ENCODE results near the gene C13orf46.

DNA sequence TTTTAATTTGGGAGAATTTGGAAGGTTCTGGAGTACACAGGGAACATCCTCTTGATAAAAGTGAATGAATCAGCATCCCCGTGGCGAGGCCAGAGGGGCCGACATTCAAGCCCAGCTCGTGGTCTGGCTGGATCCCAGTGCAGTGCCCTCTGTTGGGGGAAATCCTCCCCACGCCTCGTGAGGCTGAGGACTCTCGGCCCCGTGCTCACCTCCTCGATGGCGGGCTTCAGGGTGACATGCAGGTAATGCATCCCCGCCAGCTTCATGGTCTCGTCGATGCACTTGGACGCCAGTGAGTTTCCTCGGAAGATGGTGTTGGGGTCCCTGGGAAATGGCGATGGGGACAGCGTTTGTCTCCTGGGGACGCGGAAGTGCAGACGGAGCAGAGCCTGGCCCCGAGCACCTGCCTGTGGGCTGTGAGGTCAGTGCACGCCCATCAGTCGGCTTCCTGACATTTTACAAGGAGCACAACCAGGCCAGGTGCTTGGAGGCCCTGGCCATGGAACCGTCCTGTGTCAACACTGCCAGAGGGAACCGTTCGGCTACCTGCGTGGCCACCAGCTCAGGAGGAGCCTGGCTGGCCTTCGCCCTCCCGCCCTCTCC, 43.3 kb upstream of the C13orf46 start:
- TF ChIP-seq EZH2phosphoT487 (IDR thresholded peaks at IDR 0.05; ENCODE audit: insufficient read depth, low read depth) (no peak), EZH2 (IDR thresholded peaks at IDR 0.05; ENCODE audit: insufficient read depth, poor library complexity, severe bottlenecking) (no peak)
